ENCODE data around the gene ACLY.

ACLY gene

DNA sequence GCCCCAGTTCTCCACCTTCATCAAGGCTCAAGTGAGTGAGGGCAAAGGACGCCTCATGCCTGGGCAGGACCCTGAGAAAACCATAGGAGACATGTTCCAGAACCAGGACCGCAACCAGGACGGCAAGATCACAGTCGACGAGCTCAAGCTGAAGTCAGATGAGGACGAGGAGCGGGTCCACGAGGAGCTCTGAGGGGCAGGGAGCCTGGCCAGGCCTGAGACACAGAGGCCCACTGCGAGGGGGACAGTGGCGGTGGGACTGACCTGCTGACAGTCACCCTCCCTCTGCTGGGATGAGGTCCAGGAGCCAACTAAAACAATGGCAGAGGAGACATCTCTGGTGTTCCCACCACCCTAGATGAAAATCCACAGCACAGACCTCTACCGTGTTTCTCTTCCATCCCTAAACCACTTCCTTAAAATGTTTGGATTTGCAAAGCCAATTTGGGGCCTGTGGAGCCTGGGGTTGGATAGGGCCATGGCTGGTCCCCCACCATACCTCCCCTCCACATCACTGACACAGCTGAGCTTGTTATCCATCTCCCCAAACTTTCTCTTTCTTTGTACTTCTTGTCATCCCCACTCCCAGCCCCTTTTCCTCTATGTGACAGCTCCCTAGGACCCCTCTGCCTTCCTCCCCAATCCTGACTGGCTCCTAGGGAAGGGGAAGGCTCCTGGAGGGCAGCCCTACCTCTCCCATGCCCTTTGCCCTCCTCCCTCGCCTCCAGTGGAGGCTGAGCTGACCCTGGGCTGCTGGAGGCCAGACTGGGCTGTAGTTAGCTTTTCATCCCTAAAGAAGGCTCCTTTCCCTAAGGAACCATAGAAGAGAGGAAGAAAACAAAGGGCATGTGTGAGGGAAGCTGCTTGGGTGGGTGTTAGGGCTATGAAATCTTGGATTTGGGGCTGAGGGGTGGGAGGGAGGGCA is 96.3 kb downstream of the ACLY start:
- Mint-ChIP-seq H3K27me3 (no peaks in the 10 kb centered on the region), H3K27ac (no peak overlapping the region), H3K4me1 (ENCODE audit: low read depth) (no peaks in the 10 kb centered on the region), H3K9me3 (no peaks in the 10 kb centered on the region), H3K4me3 (no peak overlapping the region), H3K36me3 (ENCODE audit: low read depth) (no peaks in the 10 kb centered on the region)

DNA sequence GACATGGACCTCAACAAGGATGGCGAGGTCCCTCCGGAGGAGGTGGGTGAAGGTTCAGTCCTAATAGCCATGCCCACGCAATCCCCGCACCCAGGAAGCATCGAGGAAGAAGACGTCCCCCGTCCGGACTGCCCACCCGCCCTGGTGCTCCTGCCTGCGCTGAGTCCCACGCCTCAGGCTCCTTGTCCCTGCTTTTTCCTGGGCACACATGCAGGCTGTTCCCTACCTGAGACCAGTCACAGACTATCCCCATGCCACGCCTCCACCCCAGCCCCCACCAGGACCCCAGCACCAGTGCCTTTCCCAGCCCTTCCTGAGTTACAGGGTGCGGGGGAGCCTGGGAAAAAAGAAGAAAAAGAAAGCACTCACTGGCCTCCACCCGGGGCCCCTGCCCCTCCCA is 97.0 kb downstream of the ACLY start:
- Mint-ChIP-seq H3K27me3 (no peaks in the 10 kb centered on the region), H3K4me1 (ENCODE audit: low read depth) (no peaks in the 10 kb centered on the region), H3K27ac (no peak overlapping the region), H3K9me3 (no peaks in the 10 kb centered on the region), H3K36me3 (ENCODE audit: low read depth) (no peaks in the 10 kb centered on the region), H3K4me3 (no peak overlapping the region)

DNA sequence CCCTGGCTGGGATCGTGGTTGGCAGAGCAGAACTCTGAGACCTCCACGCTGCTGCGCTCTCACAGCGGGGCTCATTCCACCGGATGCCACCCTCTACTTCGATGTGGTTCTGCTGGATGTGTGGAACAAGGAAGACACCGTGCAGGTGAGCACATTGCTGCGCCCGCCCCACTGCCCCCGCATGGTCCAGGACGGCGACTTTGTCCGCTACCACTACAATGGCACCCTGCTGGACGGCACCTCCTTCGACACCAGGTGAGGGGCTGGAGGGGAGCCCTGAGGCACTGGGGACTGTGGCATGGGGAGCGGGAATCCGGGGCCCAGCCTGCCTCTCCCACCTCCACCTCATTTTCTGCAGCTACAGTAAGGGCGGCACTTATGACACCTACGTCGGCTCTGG is 100.7 kb downstream of the ACLY start:
- Mint-ChIP-seq H3K27me3 (peaks cover 4% of the 10 kb centered on the region), H3K4me1 (ENCODE audit: low read depth) (no peaks in the 10 kb centered on the region), H3K36me3 (ENCODE audit: low read depth) (no peaks in the 10 kb centered on the region), H3K4me3 (no peak overlapping the region), H3K27ac (no peak overlapping the region), H3K9me3 (no peaks in the 10 kb centered on the region)

Measured in stimulated activated naive CD8-positive, alpha-beta T cell treated with anti-CD3 and anti-CD28 coated beads, Interleukin-15, Interleukin-2, amounts not matched to agents 100 ng/mL and 50 ng/mL, for 24 hours (primary cell).